Measurements from ENCODE around the gene RASGRF1. TPM values are rescaled to one million over a fixed set of nuclear protein-coding genes. Genes with fewer than 3 reads are reported as not detected.
A peak's percentile ranks its signal among the peaks of the same experiment; 100 is the strongest.

RASGRF1 gene
- polyA plus RNA-seq, 1 donor from 2014 or later, result 11.0 TPM

DNA sequence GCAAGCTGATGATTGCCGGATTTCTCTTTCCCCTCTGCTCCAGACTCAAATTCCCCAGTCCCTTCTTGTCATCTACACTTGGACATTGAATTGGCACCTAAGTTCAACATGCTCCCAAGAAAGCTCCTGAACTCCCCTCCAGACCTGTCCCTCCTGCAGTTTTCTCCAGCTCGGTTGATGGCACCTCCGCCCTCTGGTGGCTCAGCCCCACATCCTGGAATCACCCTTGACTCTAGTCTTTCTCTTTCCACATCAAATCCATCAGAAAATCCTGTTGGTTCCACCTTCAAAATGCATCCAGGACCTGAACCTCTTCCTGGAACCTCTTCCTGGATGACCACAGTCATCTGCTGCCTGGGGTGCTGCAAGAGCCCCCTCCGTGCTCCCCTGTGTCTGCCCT is 60.1 kb downstream of the RASGRF1 start:
- H2AFZ ChIP-seq (ENCODE audit: low read depth, low read length), result no peak overlapping the region
- no peaks in the 10 kb centered on the region for H3K36me3 ChIP-seq (ENCODE audit: insufficient read depth, low read length)

GRCh38 chr15:79028411-79028964 is 62.1 kb downstream of the RASGRF1 start:
- Histone ChIP-seq H3F3A (ENCODE audit: insufficient read depth, low read length, poor library complexity, severe bottlenecking) (no peaks in the 10 kb centered on the region), H3K79me2 (replicated peaks; ENCODE audit: insufficient read depth, low read length) (no peaks in the 10 kb centered on the region), H3K27ac (ENCODE audit: low read length) (no peak overlapping the region), H4K20me1 (ENCODE audit: insufficient read depth) (no peaks in the 10 kb centered on the region), H2AFZ (ENCODE audit: low read depth, low read length) (no peak overlapping the region), H3K9ac (ENCODE audit: low read length) (no peak overlapping the region), H3K4me3 (ENCODE audit: low read length) (no peak overlapping the region), H3K27me3 (ENCODE audit: insufficient read depth, low read depth, low read length) (no peaks in the 10 kb centered on the region), H3K9me3 (ENCODE audit: low read length) (peaks cover 3% of the 10 kb centered on the region), H3K36me3 (ENCODE audit: insufficient read depth, low read length) (no peaks in the 10 kb centered on the region), H3K4me2 (ENCODE audit: low read length) (no peak overlapping the region), H3K9me2 (ENCODE audit: insufficient read depth, low read length) (no peaks in the 10 kb centered on the region)
- TF ChIP-seq EZH2 (IDR thresholded peaks at IDR 0.05; ENCODE audit: borderline replicate concordance, insufficient read depth, low read length, poor library complexity, severe bottlenecking), result no peak
- peak; percentile 83 for TF ChIP-seq SMC3 (conservative IDR thresholded peaks at IDR 0.05; ENCODE audit: poor library complexity)
- TF ChIP-seq EP300 (conservative IDR thresholded peaks at IDR 0.05; ENCODE audit: poor library complexity, severe bottlenecking), result no peak
- TF ChIP-seq CTCF (IDR thresholded peaks at IDR 0.05; ENCODE audit: poor library complexity, severe bottlenecking), result peak; percentile 79
- TF ChIP-seq REST (IDR thresholded peaks at IDR 0.05; ENCODE audit: borderline replicate concordance), result no peak
- peak; percentile 83 for TF ChIP-seq RAD21 (conservative IDR thresholded peaks at IDR 0.05)
- no peak for TF ChIP-seq MXI1 (conservative IDR thresholded peaks at IDR 0.05; ENCODE audit: poor library complexity, severe bottlenecking)
- TF ChIP-seq TAF1 (IDR thresholded peaks at IDR 0.05; ENCODE audit: low read depth), result no peak
- no peak for TF ChIP-seq POLR2AphosphoS5 (IDR thresholded peaks at IDR 0.05)

More for the DNA sequence above, 60.1 kb downstream of the RASGRF1 start:
- Histone ChIP-seq H3K4me3 (ENCODE audit: low read length) (no peak overlapping the region), H3K79me2 (replicated peaks; ENCODE audit: insufficient read depth, low read length) (no peaks in the 10 kb centered on the region), H3K9me2 (ENCODE audit: insufficient read depth, low read length) (no peaks in the 10 kb centered on the region), H3K9me3 (ENCODE audit: low read length) (peaks cover 2% of the 10 kb centered on the region), H3F3A (ENCODE audit: insufficient read depth, low read length, poor library complexity, severe bottlenecking) (no peaks in the 10 kb centered on the region), H3K4me2 (ENCODE audit: low read length) (no peak overlapping the region), H3K9ac (ENCODE audit: low read length) (no peak overlapping the region), H3K27ac (ENCODE audit: low read length) (no peak overlapping the region), H4K20me1 (ENCODE audit: insufficient read depth) (no peaks in the 10 kb centered on the region), H3K27me3 (ENCODE audit: insufficient read depth, low read depth, low read length) (no peaks in the 10 kb centered on the region)
- no peak for TF ChIP-seq CTCF (IDR thresholded peaks at IDR 0.05; ENCODE audit: poor library complexity, severe bottlenecking)
- TF ChIP-seq SMC3 (conservative IDR thresholded peaks at IDR 0.05; ENCODE audit: poor library complexity), result no peak

All from neural cell (in vitro differentiated cells).